ENCODE data around the gene SHISA2. TPM values are rescaled to one million over a fixed set of nuclear protein-coding genes. Genes with fewer than 3 reads are reported as not detected.
A peak's percentile ranks its signal among the peaks of the same experiment; 100 is the strongest.
"Not testable (repeated sequence)": the region's sequence is repeated elsewhere in the genome, so short reads cannot be mapped to it uniquely, and the experiment has no call there.

Gene SHISA2
- total RNA-seq = 19.0 TPM
- long read RNA-seq, transcript SHISA2-201 (2 exons, 2,860 nt) = major isoform, 31 of 33 reads
- long read RNA-seq, partial matches to known transcripts = 0 of 33 reads
- long read RNA-seq, other reads (novel, unspliced or antisense) = 2 of 33 reads

DNA sequence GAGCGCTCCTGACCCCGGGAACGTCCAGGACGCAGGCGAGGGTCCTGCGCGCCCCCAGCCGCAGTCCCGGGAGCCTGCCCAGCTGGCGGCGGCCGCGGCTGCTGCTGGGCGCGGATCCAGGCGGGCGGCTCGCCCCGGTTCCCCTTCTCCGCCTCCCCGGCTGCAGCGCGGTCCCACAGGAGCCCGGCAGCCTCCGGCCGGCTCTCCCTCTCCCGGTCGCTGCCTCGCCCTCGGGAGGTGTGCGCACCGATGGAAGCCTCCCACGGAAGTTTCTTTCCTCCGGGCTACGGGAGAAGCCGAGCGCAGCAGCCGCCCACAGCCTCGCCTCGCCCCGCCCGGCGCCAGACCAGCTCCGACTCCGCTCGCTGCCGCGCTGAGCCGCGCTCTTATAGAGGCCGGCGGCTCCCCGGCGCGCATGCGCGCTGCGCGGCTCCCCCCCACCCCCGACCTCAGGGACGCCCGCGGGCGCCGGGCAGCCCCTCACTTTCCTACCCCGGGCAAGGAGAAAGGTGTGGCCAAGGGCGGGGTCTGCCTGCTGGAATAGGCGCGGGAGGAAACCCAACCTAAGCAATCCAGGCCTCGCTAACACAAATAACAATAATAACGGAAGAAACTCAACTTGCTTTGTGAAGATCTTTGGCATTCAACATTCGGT is at the start of gene SHISA2:
Gene SHISA2 (minus strand): TSS at position 360 of the 655 bp plus-strand sequence. CDS start 1,041 bp downstream, outside the sequence.
- DNase-seq = peak; percentile 60
- no peaks in the 10 kb centered on the region for H3K9me3 ChIP-seq
- ATAC-seq = peak; percentile 89 to 90
- H3K4me3 ChIP-seq = peak within 1 kb of the TSS; percentile 58
- H3K27me3 ChIP-seq (ENCODE audit: low read depth) = peaks cover 37% of the 10 kb centered on the region
- H3K27ac ChIP-seq = peak within 1 kb of the TSS; percentile 6
- TF ChIP-seq, protein P1, sequence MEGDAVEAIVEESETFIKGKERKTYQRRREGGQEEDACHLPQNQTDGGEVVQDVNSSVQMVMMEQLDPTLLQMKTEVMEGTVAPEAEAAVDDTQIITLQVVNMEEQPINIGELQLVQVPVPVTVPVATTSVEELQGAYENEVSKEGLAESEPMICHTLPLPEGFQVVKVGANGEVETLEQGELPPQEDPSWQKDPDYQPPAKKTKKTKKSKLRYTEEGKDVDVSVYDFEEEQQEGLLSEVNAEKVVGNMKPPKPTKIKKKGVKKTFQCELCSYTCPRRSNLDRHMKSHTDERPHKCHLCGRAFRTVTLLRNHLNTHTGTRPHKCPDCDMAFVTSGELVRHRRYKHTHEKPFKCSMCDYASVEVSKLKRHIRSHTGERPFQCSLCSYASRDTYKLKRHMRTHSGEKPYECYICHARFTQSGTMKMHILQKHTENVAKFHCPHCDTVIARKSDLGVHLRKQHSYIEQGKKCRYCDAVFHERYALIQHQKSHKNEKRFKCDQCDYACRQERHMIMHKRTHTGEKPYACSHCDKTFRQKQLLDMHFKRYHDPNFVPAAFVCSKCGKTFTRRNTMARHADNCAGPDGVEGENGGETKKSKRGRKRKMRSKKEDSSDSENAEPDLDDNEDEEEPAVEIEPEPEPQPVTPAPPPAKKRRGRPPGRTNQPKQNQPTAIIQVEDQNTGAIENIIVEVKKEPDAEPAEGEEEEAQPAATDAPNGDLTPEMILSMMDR (IDR thresholded peaks at IDR 0.05) = no peak
- intact Hi-C loops (cut with DNase I) = no loop called here
- peaks cover 9% of the 10 kb centered on the region for H3K4me1 ChIP-seq
- H3K36me3 ChIP-seq = no peaks in the 10 kb centered on the region

DNA sequence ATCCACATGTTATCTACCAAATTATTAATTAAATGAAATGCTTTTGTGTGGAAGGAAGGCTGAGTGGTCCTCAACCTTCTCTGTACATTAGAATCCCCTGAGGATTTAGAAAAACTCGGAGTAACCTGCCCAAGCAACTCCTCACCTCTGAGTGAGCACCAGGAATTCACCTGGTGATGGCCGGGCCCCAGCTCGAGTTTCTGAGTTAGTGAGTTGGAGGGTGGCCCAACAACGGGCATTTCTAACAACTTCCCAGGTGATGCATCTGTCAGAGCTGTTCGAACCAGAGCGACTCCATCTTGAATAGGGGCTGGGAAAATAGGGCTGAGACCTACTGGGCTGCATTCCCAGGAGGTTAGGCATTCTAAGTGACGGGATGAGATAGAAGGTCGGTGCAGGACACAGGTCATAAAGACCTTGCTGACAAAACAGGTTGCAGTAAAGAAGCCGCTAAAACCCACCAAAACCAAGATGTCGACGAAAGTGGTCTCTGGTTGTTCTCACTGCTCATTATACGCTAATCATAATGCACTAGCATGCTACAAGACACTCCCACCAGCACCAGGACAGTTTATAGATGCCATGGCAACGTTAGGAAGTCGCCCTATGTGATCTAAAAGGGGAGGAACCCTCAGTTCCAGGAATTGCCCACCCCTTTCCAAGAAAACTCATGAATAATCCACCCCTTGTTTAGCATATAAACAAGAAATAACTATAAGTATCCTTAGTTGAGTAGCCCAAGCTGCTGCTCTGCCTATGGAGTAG is 44.2 kb upstream of the SHISA2 start:
- ATAC-seq = no peak
- H3K36me3 ChIP-seq = no peaks in the 10 kb centered on the region
- TF ChIP-seq, protein P1 (IDR thresholded peaks at IDR 0.05) = no peak

DNA sequence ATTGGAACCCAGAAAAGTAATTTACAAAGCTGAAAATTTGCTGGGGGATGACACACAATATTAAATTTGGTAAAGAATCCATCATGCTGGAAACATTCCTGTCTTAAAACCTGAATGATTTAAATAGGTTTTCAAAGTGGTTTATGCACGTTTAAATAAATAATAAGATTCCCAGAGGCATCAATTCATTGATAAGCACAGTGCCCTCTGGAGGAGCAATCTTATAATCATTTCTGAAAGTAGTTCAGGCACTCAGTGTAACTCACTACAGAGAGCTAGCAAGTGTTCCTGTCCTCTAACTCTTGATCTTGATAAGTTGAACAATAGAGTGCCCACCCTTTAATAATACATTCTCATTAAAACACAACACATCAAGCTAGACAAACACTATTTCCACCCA is 43.5 kb upstream of the SHISA2 start:
- H3K27ac ChIP-seq = no peak overlapping the region
- no peak overlapping the region for H3K4me3 ChIP-seq
- H3K4me1 ChIP-seq = no peaks in the 10 kb centered on the region
- H3K9me3 ChIP-seq = no peaks in the 10 kb centered on the region
- H3K36me3 ChIP-seq = no peaks in the 10 kb centered on the region
- DNase-seq (no peak), ATAC-seq (no peak)
- TF ChIP-seq, protein P1 (IDR thresholded peaks at IDR 0.05) = no peak
- H3K27me3 ChIP-seq (ENCODE audit: low read depth) = peaks cover 8% of the 10 kb centered on the region
- intact Hi-C loops (cut with DNase I) = no loop called here

More for the DNA sequence above, 44.2 kb upstream of the SHISA2 start:
- Histone ChIP-seq H3K27ac (no peak overlapping the region), H3K27me3 (ENCODE audit: low read depth) (peaks cover 8% of the 10 kb centered on the region), H3K9me3 (no peaks in the 10 kb centered on the region), H3K4me1 (no peaks in the 10 kb centered on the region), H3K4me3 (no peak overlapping the region)
- intact Hi-C loops (cut with DNase I) = no loop called here
- DNase-seq = no peak

DNA sequence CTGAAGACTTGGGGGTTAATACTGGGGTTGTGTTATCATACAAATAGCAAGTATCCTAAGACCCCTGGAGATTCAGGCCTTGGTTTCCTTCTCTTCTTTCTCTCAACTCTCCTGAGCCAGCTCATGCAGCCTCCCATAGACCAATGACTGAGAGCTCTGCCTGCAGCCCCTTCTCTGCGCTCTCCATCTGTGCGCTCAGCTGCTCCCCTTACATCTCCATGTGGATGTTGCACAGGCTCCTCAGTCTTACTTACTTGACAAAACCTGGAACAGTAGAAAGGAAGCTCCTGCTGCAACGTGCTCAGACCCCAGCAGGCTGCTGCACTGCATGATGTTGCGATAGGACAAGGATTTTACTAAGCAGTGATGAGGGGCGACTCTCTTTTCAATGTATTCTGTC is 25.0 kb upstream of the SHISA2 start:
- ATAC-seq; H3K27me3 ChIP-seq (ENCODE audit: low read depth); H3K36me3 ChIP-seq; H3K4me1 ChIP-seq; H3K27ac ChIP-seq; DNase-seq; H3K4me3 ChIP-seq; intact Hi-C loops (cut with DNase I); H3K9me3 ChIP-seq: not testable (repeated sequence)

DNA sequence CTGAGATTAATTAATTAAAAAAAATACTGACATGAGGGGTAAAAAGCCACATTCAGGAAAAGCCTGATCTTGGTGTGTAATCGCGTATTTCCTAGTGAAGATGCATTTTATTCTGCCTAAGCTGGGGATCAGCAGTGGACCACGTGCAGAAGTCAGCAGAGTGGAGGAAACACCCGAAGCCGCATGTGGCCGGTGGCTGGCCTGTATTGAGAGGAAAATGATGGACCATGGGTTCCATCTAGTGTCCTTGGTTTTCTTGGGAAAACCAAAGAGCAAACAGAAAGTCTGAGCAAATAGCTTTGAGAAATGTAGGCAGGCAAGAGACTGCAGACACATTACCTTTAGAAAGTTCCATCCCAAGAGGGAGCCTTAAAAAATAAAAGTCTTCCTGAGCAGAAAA is 23.7 kb upstream of the SHISA2 start:
- no peaks in the 10 kb centered on the region for H3K36me3 ChIP-seq
- ATAC-seq (no peak), DNase-seq (no peak)
- no peaks in the 10 kb centered on the region for H3K4me1 ChIP-seq
- H3K27me3 ChIP-seq (ENCODE audit: low read depth) = no peaks in the 10 kb centered on the region
- H3K9me3 ChIP-seq = no peaks in the 10 kb centered on the region
- no peak overlapping the region for H3K4me3 ChIP-seq
- no peak overlapping the region for H3K27ac ChIP-seq
- TF ChIP-seq, protein P1 (IDR thresholded peaks at IDR 0.05) = no peak
- intact Hi-C loops (cut with DNase I) = no loop called here

DNA sequence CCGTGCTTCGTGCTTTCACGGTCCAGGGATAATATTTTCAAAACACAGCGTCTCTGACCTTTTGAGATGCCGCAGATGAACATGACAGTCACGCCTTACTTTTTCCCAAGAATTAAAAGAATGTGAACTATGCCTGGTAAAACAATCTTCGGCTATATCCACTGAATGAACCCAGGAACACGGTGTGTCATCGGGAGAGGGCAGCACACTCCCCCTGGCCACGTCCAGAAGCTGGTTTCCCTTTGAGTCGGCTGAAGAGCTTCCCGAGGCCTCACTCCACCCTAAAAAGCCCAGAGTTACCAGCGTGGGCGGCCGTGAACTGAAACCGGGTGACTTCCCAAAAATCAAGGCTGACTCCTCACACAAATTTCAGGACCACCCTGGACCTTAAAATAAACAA is 22.9 kb upstream of the SHISA2 start:
- Histone ChIP-seq H3K4me3 (no peak overlapping the region), H3K27ac (no peak overlapping the region), H3K36me3 (no peaks in the 10 kb centered on the region), H3K9me3 (no peaks in the 10 kb centered on the region), H3K27me3 (ENCODE audit: low read depth) (no peaks in the 10 kb centered on the region), H3K4me1 (no peaks in the 10 kb centered on the region)
- ATAC-seq (peak; percentile 36 to 39), DNase-seq (no peak)
- TF ChIP-seq, protein P1 (IDR thresholded peaks at IDR 0.05) = no peak
- intact Hi-C loops (cut with DNase I) = no loop called here

DNA sequence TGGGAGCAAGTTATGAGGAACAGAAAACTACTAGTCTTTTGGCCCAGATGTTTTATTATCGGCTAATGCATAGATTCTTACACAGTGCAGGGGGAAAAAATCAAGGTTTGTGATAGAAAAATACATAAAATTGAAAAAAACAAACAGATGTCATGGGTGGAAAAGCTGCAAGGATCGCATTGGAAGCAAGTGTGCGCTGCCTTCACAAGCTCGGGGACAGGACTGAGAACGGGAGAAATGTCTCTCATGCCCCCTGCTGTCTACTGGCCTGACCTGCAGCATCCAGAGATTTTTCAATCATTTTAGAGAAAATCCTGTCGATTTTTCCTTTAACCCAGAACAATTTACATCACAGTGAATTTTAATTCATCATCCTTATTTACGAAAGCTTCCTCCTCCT is 20.5 kb upstream of the SHISA2 start:
- H3K4me3 ChIP-seq; H3K36me3 ChIP-seq; H3K4me1 ChIP-seq; H3K9me3 ChIP-seq; intact Hi-C loops (cut with DNase I); H3K27ac ChIP-seq; DNase-seq; H3K27me3 ChIP-seq (ENCODE audit: low read depth): not testable (repeated sequence)
- peak; percentile 78 for ATAC-seq

Measured in lower lobe of right lung (tissue), 2 donors.